GM10248 (cell line): ENCODE data around the gene BTD.
A peak's percentile ranks its signal among the peaks of the same experiment; 100 is the strongest.

Experiments
- CTCF ChIA-PET: fragments of 300-600 bp; sonication (Branson Sonifier 250); formaldehyde crosslinking; extraction: SDS; loops from one replicate; lab custom pipeline; 2021; ENCODE audit warnings: antibody characterized with exemption; lab: Yijun Ruan, JAX
- POLR2A ChIA-PET: fragments of 350-650 bp; sonication (Branson Sonifier 250); formaldehyde crosslinking; extraction: SDS; loops from one replicate; lab custom pipeline; 2020; ENCODE audit warnings: antibody characterized with exemption; lab: Yijun Ruan, JAX
- DNase-seq: peaks from one replicate; pipeline ENCODE4 v3.0.0; 2012; ENCODE audit errors: extremely low spot score
- CTCF ChIP-seq: IDR thresholded peaks from 2 replicates; pipeline ENCODE4 v1.5.1; 2012; ENCODE audit warnings: mild to moderate bottlenecking, low read depth; ENCODE audit errors: extremely low read depth, missing control alignments, control extremely low read depth

Gene BTD

DNA sequence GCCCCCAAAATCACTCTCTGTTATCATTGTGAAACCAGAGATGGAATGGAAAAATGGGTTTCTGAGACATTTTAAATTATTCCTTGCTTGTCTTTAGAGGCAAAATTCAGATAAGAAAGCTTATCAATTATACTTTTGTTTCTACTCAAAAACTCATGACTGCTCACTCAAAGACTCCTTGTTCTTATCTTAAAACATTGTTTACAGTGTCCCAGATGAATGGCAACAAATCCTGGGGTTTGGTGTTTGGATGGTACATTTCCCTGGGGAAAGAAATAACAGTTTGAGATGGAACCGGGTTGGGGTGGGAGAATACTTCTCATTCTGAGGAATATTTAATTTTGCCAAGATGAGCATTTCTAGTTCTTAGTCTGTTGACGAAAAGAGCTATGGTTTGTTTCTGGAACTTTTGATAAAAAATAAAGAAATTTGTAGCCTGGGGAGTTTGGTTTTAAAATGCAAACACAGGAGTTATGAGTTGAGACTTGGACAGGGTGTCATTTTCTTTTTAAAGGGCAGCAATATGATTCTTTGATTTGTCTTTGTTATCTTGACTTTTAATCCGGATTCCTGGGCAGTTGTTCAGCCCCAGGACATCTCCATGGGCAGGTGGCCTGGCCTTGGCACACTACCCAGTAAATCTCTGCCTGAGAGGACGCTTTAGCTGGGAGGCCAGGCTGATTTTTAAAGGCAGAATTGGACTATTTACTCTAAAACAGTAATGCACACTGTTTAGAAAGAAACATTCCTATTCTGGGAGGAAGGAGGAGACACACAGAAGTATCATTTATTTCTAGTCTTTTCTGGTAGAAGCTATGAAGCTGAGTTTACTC, 32.4 kb downstream of the BTD start:
- CTCF ChIA-PET, result interaction anchor here (0.8 to 1.5 kb wide), 6 partner anchors 12 to 175 kb away, joined by 3 to 5 read pairs (median 3); no protein-coding TSS in a partner anchor
- DNase-seq, result no peak
- POLR2A ChIA-PET, result no interaction called here
- TF ChIP-seq CTCF, result no peak

GRCh38 chr3:15634671-15635070, 33.1 kb downstream of the BTD start:
- no peak for DNase-seq
- POLR2A ChIA-PET, result no interaction called here
- no peak for TF ChIP-seq CTCF
- CTCF ChIA-PET, result interaction anchor here (0.8 to 3.2 kb wide), 9 partner anchors 7 to 432 kb away, joined by 3 to 14 read pairs (median 3); no protein-coding TSS in a partner anchor

DNA sequence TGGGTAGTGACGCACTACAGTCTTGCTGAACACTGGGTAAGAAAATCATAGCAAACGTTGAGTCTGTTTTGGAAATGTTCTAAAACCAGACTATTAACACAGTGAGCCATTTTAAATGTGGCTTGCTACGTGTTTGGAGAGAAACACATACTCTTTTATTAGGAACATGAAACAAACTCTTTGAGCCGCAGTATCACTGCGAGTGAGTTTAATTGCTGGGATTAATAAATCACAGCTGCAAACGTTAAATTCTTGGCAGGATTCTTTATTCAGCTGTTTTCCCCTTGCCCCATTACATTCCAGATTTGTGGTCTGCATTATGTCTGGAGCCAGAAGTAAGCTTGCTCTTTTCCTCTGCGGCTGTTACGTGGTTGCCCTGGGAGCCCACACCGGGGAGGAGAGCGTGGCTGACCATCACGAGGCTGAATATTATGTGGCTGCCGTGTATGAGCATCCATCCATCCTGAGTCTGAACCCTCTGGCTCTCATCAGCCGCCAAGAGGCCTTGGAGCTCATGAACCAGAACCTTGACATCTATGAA, 33.6 kb downstream of the BTD start:
- POLR2A ChIA-PET, result no interaction called here
- TF ChIP-seq CTCF, result no peak
- CTCF ChIA-PET, result interaction anchor here (1.1 to 3.2 kb wide), 8 partner anchors 8 to 432 kb away, joined by 3 to 14 read pairs (median 4); no protein-coding TSS in a partner anchor
- no peak for DNase-seq

- ChIA-PET POLR2A (no interaction called here), CTCF (interaction anchor here (1.1 to 3.2 kb wide), 6 partner anchors 9 to 433 kb away, joined by 3 to 14 read pairs (median 4); no protein-coding TSS in a partner anchor)
- no peak for TF ChIP-seq CTCF
- peak; percentile 50 for DNase-seq
These were observed 34.6 kb downstream of the BTD start for GRCh38 chr3:15636028-15636709.

- TF ChIP-seq CTCF, result no peak
- POLR2A ChIA-PET, result no interaction called here
- DNase-seq, result no peak
- CTCF ChIA-PET, result interaction anchor here (1.6 to 3.2 kb wide), 4 partner anchors 10 to 174 kb away, joined by 4 to 14 read pairs (median 6); no protein-coding TSS in a partner anchor
These were observed 35.8 kb downstream of the BTD start for GRCh38 chr3:15637131-15637951.
